ENCODE measurements around the gene PRR20G.

The PRR20G gene

GRCh38 chr3:127277561-127277960 lies 10.3 kb downstream of the PRR20G start (continued):
- TF ChIP-seq CREB5 (CRISPR knock-in tag; IDR thresholded peaks at IDR 0.05; ENCODE audit: low read depth) (no peak), ZFP3 (CRISPR knock-in tag; IDR thresholded peaks at IDR 0.05) (no peak), TSHZ2 (CRISPR knock-in tag; IDR thresholded peaks at IDR 0.05) (no peak), ZC3H10 (CRISPR knock-in tag; IDR thresholded peaks at IDR 0.05) (no peak)

- TF ChIP-seq PPARA (CRISPR knock-in tag; IDR thresholded peaks at IDR 0.05; ENCODE audit: borderline replicate concordance) (no peak), CSRNP3 (CRISPR knock-in tag; IDR thresholded peaks at IDR 0.05) (no peak), ZC3H10 (CRISPR knock-in tag; IDR thresholded peaks at IDR 0.05) (no peak), ZFP3 (CRISPR knock-in tag; IDR thresholded peaks at IDR 0.05) (no peak), ARNTL (CRISPR knock-in tag; IDR thresholded peaks at IDR 0.05; ENCODE audit: borderline replicate concordance, low read depth) (no peak), RARB (CRISPR knock-in tag; IDR thresholded peaks at IDR 0.05) (no peak), POU6F1 (CRISPR knock-in tag; IDR thresholded peaks at IDR 0.05; ENCODE audit: borderline replicate concordance, low read depth) (no peak), GLIS3 (CRISPR knock-in tag; IDR thresholded peaks at IDR 0.05) (no peak), TOX (CRISPR knock-in tag; IDR thresholded peaks at IDR 0.05; ENCODE audit: borderline replicate concordance) (no peak)
- no peak for ATAC-seq
These were observed 10.9 kb downstream of the PRR20G start for GRCh38 chr3:127276995-127277394.

- ATAC-seq = no peak
- TF ChIP-seq GLIS3 (CRISPR knock-in tag; IDR thresholded peaks at IDR 0.05) (no peak), TOX (CRISPR knock-in tag; IDR thresholded peaks at IDR 0.05; ENCODE audit: borderline replicate concordance) (no peak)
These were observed 11.4 kb downstream of the PRR20G start for GRCh38 chr3:127276396-127276795.

GRCh38 chr3:127275287-127275781 lies 12.5 kb downstream of the PRR20G start:
- ATAC-seq = peak; percentile 93
- TF ChIP-seq ZNF565 (CRISPR knock-in tag; conservative IDR thresholded peaks at IDR 0.05; ENCODE audit: low read depth) (no peak), OSR1 (CRISPR knock-in tag; IDR thresholded peaks at IDR 0.05) (no peak), BACH2 (CRISPR knock-in tag; IDR thresholded peaks at IDR 0.05; ENCODE audit: borderline replicate concordance) (no peak), TCF4 (CRISPR knock-in tag; IDR thresholded peaks at IDR 0.05; ENCODE audit: borderline replicate concordance) (no peak), CSDC2 (CRISPR knock-in tag; IDR thresholded peaks at IDR 0.05) (no peak), RARB (CRISPR knock-in tag; IDR thresholded peaks at IDR 0.05) (no peak), POU6F1 (CRISPR knock-in tag; IDR thresholded peaks at IDR 0.05; ENCODE audit: borderline replicate concordance, low read depth) (no peak), ZFP30 (CRISPR knock-in tag; IDR thresholded peaks at IDR 0.05) (no peak), SNAI2 (CRISPR knock-in tag; IDR thresholded peaks at IDR 0.05) (no peak), ESRRG (CRISPR knock-in tag; IDR thresholded peaks at IDR 0.05) (no peak), TSHZ2 (CRISPR knock-in tag; IDR thresholded peaks at IDR 0.05) (no peak), ISL1 (CRISPR knock-in tag; IDR thresholded peaks at IDR 0.05) (no peak), GLIS3 (CRISPR knock-in tag; IDR thresholded peaks at IDR 0.05) (no peak)

Data from SK-N-SH treated with all-trans-retinoic acid at 6 μM for 48 hours (cell line).